DMS53 treated with DMSO at 0.1 percent for 48 hours (cell line): ENCODE results near the gene WDFY3.

Experiments used
- DNase-seq: peaks from one replicate; lab custom pipeline; 2025; ENCODE audit not compliant: unreplicated experiment; lab: John Stamatoyannopoulos, UW

Gene WDFY3

GRCh38 chr4:84954982-84955567 is 11.4 kb downstream of the WDFY3 start:
- no peak for DNase-seq

DNA sequence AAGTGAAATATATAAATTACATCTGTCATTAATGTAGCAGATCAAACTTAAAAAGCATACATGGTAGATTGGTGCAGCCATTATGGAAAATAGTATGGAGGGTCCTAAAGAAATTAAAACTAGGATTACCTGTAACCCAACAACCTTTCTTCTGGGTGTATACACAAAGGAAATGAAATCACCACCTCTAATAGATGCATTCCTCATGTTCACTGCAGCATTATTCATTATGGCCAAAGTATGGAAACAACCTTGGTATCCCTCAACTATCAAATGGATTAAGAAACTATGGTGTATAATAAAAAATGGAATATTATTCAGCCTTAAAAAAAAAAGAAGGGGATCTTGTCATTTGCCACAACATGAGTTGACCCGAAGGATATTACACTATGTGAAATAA is 13.7 kb downstream of the WDFY3 start:
- no peak for DNase-seq

GRCh38 chr4:84952004-84952403 is 14.5 kb downstream of the WDFY3 start:
- peak; percentile 23 for DNase-seq

GRCh38 chr4:84948056-84948455 is 18.4 kb downstream of the WDFY3 start:
- no peak for DNase-seq

- DNase-seq, result no peak
Measured at GRCh38 chr4:84944947-84945346, 21.5 kb downstream of the WDFY3 start.

DNA sequence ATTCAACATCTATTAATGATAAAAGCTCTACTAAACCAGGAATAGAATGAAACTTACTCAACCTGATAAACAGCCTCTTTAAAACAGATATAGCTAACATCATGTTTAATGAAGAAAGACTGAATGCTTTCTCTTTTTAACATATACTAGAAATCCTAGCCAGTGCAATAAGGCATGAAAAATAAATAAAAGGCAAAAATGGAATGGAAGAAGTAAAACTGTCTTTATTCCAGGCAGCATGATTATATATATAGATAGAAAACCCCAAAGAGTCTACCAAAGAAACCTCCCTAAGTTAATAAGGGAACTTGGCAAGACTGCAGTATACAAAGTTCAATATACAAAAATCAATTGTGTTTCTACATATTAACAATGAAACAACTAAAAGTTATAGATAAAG is 25.5 kb downstream of the WDFY3 start:
- no peak for DNase-seq

DNA sequence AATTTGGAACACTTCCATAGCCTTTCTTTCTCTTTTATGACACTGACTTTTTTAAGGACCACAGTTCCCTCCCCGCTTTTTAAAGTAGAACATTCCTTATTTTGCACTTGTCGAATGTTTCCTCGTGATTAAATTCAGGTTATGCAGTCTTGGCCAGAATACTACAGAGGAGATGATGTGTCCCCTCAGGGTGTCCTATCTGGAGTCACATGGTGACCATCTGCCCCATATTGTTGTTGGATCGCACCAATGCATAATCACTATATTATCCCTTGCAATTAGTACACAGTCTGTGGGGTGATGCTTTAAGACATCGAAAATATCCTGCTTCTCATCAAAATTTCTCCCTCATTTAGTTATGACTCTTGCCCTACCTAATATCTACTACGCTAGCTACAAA is 27.4 kb downstream of the WDFY3 start:
- no peak for DNase-seq

GRCh38 chr4:84938316-84938715 is 28.2 kb downstream of the WDFY3 start:
- DNase-seq, result no peak

GRCh38 chr4:84937381-84937977 is 29.0 kb downstream of the WDFY3 start:
- DNase-seq, result no peak

DNA sequence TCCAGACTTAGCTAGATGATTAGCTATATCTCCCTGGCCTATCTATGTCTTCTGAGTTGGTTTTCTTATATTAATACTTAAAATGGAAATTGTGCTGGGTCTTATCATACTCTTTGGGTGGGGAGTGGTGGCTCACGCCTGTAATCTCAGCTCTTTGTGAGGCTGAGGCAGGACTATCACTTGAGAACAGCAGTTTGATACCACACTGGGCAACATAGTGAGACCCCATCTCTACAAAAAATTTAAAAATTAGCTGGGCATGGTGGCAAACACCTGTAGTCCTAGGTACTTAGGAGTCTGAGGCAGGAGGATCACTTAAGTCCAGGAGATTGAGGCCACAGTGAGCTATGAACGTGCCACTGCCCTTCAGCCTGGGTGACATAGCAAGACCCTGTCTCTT is 30.4 kb downstream of the WDFY3 start:
- no peak for DNase-seq

DNA sequence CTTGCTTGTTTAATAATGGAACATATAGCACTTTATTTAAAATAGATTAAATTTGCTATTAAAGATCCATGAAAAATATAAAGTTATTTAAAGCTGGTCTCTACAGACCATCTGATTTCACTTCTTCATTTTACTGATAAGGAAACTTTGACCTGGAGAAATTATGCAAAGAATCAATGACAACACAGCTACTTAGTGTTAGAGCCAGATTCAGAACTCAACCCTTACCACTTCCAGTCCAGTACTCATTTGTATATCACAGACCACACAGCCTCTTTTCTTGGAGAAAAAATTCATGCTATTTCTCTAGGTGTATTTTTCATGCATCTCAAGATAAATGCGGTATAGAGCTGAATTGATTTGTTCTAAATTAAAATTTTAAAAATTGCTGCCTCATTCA is 34.0 kb downstream of the WDFY3 start:
- DNase-seq, result no peak

DNA sequence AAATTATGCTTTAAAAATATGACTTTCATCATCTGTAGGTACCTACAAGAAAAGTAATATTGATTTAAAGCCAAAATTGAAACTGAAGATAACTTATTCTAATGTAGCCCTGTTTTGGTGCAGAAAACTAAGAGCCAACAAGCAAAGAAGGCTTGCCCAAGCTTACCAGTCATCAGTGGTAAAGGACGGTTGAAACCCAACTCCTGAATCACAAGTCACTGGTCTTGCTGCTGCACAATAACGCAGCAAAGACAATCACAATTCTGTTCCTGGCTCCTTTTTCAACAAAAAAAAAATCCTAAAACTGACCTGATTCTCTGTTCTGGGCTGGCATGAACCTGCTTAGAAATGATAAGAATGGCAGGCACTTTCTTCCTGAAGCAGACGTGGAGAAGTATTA is 34.5 kb downstream of the WDFY3 start:
- no peak for DNase-seq

GRCh38 chr4:84931274-84931673 is 35.2 kb downstream of the WDFY3 start:
- no peak for DNase-seq

- DNase-seq, result no peak
Measured at GRCh38 chr4:84928089-84928488, 38.4 kb downstream of the WDFY3 start.

DNA sequence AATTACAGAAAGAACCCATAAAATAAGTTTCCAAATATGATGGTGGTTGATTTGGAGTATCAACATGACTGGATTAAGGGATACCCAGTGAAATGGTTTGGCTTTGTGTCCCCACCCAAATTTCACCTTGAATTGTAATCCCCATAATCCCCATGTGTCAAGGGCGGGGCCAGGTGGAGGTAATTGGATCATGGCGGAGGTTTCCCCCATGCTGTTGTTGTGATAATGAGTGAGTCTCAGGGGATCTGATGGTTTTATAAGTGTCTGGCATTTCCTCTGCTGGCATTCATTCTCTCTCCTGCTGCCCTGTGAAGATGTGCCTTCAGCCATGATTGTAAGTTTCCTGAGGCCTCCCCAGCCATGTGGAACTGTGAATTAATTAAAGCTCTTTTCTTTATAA is 39.1 kb downstream of the WDFY3 start:
- DNase-seq, result no peak

DNA sequence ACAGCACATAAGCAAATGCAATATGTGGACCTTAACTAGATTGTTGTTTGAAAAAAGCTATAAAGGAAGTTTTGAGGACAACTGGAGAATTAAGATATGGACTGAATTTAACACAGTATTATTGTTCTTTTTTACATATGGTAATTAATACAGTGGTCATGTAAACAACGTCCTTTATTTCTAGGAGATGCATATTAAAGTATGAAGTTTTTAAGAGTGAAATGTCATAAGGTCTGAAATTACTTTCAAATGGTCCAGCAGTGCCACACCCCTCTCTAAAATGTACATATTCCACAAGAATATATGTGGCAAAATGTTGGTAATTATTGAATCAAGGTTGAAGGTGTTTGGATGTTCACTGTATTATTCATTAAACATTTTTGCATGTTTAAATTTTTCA is 40.9 kb downstream of the WDFY3 start:
- no peak for DNase-seq

DNA sequence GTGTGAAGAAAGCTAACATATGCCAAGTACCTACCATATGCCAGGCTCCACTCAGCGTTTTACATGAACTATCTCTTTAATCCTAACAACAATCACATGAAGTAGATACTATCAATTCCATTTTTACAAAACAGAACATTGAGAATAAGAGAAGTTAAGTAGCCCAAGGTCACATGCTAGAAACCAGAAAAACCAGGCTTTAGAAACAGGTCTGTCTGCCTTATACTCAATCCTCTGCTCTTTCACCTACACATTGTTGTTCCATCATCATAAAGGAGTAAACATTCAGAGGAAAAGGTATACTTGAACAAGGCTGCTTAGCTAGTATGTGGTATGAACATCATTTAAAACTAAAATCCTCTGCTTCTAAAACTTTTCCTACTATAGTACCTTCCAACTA is 42.1 kb downstream of the WDFY3 start:
- DNase-seq, result no peak

DNA sequence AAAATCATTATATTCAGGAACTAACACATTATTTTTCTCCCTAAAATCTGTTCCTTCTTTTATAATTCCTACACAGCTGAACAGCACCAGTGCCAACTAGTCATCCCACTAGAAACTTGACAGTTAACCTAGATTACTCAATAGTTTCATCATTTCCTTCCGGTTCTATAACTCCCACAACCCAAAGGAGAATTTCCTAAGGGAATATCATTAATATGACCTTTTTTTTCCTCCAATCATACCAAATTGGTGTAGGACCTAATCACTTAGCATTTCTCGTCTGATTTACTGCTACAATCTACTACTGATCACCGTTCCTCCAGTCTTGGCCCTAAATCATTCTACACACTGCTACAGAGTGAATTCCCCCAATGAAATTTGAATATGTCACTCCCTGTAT is 45.9 kb downstream of the WDFY3 start:
- no peak for DNase-seq

DNA sequence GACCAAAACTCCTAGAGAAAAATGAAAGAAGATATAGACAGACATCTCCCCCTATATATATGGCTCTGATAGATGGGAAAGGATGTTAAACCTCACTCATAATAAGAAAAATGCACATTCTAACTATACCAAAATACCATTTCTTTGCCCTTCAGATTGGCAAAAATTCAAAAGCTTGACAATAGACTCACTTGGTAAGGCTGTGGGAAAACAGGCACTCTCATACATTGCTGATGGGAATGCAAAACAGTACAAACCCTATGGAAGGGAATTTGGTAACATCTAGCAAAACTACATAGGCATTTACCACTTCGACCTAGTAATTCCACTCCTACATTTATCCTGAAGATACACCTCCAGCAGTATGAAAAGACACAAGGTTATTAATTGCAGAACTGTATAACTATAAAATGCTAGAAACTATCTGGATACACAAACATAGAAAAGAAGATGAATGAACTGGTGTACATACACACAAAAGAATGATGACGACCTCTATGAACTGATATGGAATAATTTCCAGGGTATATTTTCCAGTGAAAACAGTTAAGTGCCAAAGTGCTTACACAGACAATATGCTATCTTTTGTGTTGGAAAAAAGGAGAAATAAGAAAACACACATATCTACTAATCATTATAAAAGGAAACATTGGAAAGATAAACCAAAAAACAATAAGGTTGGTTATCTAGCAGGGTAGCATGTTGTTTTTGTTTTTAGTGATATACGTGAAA is 48.5 kb downstream of the WDFY3 start:
- no peak for DNase-seq

GRCh38 chr4:84917086-84917821 is 49.2 kb downstream of the WDFY3 start:
- no peak for DNase-seq

DNA sequence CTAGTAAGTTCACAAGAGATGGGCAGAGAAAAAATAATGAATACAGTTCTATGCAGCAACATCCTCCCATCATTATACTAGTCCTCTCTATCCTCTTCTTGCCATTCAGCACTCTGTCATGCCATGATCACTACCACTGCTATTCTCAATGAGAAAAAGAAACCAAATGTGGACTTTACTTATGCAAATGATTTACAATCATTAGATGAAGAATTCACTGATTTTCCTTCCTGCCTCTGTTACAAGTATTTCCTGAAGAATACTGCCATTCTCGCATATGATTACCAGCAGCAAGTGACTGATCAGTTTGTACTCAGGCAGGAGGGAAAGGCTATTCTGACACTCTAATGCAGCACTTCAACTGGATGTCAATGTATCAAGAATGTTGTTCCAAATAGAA is 50.3 kb downstream of the WDFY3 start:
- no peak for DNase-seq

DNA sequence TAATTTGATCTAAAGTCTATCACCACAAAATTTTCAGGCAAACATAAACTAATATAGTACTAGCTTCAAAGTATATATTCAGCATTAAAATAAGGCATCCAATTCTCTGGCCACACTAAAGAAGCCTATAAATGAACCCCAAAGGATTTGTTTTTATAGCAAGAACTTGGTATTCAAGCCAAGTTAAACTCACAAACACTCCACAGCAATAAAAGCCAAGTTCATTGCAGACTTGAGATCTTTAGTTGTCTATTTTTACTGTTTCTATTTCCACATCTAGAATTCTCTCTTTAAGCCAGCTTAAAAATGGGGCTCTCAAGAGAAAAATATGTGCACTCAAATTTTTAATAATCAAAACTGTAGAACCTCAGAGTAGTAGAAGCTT is 51.1 kb downstream of the WDFY3 start:
- DNase-seq, result no peak
